ENCODE data around the gene LAMB1.
"Not testable (repeated sequence)": the region's sequence is repeated elsewhere in the genome, so short reads cannot be mapped to it uniquely, and the experiment has no call there.

Gene LAMB1

GRCh38 chr7:107968449-107968848 is 34.5 kb downstream of the LAMB1 start:
- DNase-seq, result no peak

GRCh38 chr7:107967420-107967819 is 35.5 kb downstream of the LAMB1 start:
- no peak for DNase-seq

GRCh38 chr7:107966711-107967110 is 36.2 kb downstream of the LAMB1 start:
- peak; percentile 78 for DNase-seq

- no peak for DNase-seq
Measured at GRCh38 chr7:107964510-107964909, 38.5 kb downstream of the LAMB1 start.

- DNase-seq, result no peak
Measured at GRCh38 chr7:107962817-107963216, 40.1 kb downstream of the LAMB1 start.

- DNase-seq, result no peak
Measured at GRCh38 chr7:107961405-107961804, 41.6 kb downstream of the LAMB1 start.

- no peak for DNase-seq
Measured at GRCh38 chr7:107960272-107960671, 42.7 kb downstream of the LAMB1 start.

- no peak for DNase-seq
Measured at GRCh38 chr7:107959527-107959898, 43.4 kb downstream of the LAMB1 start.

GRCh38 chr7:107958764-107959526 is 44.0 kb downstream of the LAMB1 start:
- DNase-seq, result peak; percentile 84

GRCh38 chr7:107957436-107957835 is 45.5 kb downstream of the LAMB1 start:
- DNase-seq, result no peak

GRCh38 chr7:107956950-107957349 is 46.0 kb downstream of the LAMB1 start:
- DNase-seq, result not testable (repeated sequence)

GRCh38 chr7:107955394-107955793 is 47.6 kb downstream of the LAMB1 start:
- no peak for DNase-seq

- DNase-seq, result no peak
Measured at GRCh38 chr7:107953924-107954303, 49.0 kb downstream of the LAMB1 start.

- DNase-seq, result no peak
Measured at GRCh38 chr7:107953265-107953923, 49.6 kb downstream of the LAMB1 start.

- DNase-seq, result no peak
Measured at GRCh38 chr7:107951896-107952295, 51.1 kb downstream of the LAMB1 start.

- DNase-seq, result no peak
Measured at GRCh38 chr7:107951172-107951787, 51.7 kb downstream of the LAMB1 start.

- DNase-seq, result no peak
Measured at GRCh38 chr7:107949443-107949935, 53.5 kb downstream of the LAMB1 start.

- DNase-seq, result peak; percentile 86
Measured at GRCh38 chr7:107948645-107949442, 54.1 kb downstream of the LAMB1 start.

- no peak for DNase-seq
Measured at GRCh38 chr7:107946881-107947280, 56.1 kb downstream of the LAMB1 start.

GRCh38 chr7:107946451-107946850 is 56.5 kb downstream of the LAMB1 start:
- peak; percentile 70 for DNase-seq

- DNase-seq, result no peak
Measured at GRCh38 chr7:107945332-107945731, 57.6 kb downstream of the LAMB1 start.

GRCh38 chr7:107944411-107945169 is 58.4 kb downstream of the LAMB1 start:
- no peak for DNase-seq
